AG08395 (cell line): ENCODE data around the gene TREX2.

ENCODE experiments used
- DNase-seq: peaks from one replicate; pipeline ENCODE4 v3.0.0; 2012; ENCODE audit warnings: mixed read lengths, low spot score

TREX2 gene

GRCh38 chrX:153475751-153476281 lies 30.0 kb upstream of the TREX2 start:
- no peak for DNase-seq

DNA sequence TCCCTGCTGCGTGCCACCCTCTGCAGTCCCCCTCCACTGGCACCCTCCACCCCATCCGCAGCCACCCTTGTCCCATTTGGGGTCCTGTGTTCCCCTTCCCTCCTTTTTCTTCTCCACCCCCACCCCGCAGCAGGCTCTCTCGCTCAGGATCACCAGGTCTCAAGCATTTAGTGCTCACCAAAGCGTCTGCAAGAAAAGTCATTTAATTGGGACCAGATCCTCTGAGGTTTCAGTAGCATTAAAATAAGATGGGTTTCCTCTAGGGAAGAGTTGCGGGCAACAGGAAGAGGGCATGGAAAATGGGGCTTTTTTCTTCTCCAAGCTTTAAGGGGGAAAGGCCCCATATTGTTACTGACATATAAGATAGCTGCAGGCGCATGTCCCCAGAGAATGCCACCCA lies 29.4 kb upstream of the TREX2 start:
- DNase-seq = no peak

DNA sequence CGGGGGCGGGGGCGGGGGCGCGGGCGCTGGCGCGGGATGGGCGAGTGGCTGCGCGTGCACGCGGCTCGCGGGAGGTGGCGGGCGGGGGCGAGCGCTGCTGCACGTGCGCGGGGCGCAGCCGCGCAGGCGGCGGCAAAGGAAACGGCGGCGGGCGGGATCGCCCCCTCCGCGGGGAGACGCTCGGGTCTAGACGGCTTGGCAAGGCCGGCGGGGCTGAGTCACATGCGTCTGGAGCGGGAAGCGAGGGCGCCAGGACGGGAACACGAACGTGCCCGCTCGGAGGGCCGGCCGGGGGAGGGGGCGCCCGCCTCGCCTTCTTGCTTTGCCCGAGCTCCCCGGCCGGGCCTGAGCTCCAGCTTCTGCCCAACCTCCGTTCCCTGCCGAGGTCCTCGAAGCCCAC lies 28.9 kb upstream of the TREX2 start:
- DNase-seq = peak; percentile 46

DNA sequence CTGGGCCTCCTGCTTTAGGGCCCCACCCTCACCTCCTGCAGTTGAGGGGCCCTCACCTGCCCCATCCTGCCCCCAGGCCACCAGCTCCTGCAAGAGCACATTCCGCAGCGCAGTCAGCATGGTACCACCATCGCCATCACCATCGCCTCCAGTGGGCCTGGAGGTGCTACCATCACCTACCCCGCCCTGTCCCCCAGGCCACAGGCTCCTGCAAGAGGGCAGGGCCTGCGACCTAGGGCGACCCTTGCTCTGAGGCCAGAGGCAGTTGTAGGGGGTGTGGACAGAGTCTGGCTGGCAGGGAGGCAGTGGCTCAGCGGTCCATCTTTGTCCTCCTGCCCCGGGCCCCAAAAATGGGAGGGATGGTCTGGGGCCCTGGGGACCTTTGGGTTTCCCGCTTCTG lies 28.4 kb upstream of the TREX2 start:
- no peak for DNase-seq

- DNase-seq = no peak
Observed at GRCh38 chrX:153473126-153473525, 27.3 kb upstream of the TREX2 start.

GRCh38 chrX:153471663-153472280 lies 25.9 kb upstream of the TREX2 start:
- no peak for DNase-seq

DNA sequence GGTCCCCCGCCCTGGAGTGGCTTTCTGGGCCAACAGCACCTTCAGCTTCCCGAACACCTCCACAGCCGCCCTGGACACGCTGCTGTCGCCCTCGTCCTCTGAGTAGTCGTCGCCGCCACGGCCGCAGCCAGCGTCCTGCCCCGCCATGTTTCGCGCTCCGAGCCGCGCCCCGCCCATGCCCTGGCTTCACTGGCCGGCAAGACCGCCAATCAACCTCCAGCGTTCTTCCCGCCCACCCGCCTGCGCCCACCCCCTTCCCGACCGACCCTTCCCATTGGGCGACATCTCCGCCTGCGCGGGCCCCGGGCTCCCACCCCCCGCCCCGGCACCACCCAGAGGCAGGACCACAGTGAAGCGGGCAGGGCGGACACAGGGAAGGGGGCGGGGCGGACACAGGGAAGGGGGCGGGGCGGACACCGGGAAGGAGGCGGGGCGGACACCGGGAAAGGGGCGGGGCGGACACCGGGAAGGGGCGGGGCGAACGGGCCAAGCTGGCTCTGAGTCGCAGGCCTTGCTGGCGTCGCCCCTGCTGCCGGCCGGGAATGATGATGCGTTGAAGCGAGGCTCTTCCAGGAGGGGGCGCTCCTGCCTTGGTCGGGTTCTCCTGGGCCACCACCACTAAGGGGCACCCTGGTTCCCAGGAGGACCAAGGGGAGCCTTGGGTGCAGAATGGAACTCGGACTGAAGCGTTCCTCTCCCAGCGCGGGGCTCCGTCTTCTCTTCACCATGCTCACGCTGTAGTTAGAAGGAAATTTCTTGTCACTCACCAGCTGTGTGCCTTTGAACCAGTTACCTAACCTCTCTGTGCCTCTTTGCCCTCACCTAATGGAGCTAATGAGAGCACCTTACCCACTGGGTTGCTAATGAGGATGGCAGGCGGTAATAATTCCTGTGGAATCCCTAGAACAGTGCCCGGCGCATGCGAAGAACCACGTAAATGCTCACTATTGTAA lies 24.8 kb upstream of the TREX2 start, which contains the start of gene HAUS7:
TSS of gene HAUS7 (minus strand) at position 166 of the 953 bp plus-strand sequence. CDS start at position 147, 19 bp downstream.
- peak; percentile 93 for DNase-seq

DNA sequence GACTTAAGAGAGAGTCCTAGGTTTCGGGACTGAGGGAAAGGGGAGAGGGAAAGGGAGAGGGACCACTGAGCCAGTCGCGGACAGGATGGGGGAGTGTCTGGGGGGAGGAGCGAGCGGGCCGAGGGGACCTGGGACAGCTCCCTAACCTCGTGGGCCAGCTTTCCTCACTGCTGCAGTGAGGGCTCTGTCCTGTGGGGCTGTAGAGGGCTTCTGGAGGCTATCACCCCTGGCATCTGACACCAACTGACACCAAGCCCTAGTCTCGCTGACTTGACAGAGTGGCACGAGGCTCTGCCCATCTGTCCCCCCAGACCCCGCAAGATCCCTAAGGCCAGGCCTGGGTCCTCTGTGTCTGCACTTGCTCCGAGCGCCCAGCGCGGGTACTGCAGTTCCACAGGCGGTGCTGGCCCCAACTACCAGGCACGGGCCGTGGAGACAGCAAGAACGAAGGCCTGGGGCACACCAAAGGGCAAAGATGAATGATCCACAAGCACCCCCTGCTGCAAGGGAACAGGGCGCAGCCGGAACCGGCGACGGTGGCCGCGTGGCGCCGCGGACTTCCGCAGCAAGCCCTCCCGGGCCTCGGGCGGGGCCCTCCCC lies 24.1 kb upstream of the TREX2 start:
- peak; percentile 35 for DNase-seq

GRCh38 chrX:153468008-153468580 lies 22.2 kb upstream of the TREX2 start:
- no peak for DNase-seq

DNA sequence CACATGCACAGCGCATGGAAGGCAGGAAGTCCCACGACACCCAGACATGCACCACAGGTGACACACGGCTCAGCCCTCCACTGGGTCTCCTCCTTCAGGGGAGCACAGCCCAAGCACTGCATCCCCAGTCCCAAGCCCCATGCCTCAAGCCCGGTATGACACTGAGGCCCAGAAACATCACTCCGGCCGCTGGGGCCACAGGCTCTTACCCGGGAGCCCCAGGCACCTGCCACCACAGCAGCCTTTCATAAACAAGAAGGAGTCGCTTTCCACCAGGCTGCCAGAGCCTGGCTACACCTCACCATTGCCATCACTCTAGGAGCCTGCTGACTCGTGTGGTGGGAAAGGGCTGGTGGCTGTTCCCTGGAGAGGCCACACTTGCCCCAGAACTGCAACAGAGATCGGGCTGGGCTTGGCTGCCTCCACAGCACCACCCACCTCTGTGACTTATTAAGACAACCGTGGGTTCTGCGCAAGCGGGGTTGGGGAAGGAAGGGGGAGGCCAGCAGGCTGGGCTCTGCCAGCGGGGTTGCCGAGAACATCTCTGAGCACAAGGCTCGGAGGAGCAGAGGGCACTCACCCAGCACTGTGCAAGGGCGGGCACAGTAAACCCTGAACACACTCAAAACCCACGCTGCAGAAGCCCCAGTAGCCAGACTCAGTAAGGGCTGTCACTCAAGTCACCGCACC lies 20.0 kb upstream of the TREX2 start:
- DNase-seq = no peak

DNA sequence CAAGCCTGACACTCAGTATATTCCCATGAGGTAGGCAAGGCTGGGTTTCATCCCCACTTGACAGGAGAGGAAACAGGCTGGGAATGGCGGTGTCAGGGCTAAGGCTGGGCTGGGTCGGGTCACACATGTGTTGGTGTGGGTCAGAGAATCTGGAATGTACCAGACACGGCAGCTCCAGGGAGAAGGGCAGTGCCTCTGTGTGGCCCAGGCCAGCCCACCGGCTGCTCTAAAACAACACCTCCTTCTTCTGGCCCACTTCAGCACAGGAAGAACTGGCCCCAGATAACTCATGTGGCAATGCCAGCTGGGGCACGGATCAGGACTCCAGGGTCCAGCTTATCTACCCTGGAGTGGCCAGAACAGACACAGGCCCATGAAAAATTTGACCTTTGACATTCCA lies 18.3 kb upstream of the TREX2 start:
- DNase-seq = no peak

DNA sequence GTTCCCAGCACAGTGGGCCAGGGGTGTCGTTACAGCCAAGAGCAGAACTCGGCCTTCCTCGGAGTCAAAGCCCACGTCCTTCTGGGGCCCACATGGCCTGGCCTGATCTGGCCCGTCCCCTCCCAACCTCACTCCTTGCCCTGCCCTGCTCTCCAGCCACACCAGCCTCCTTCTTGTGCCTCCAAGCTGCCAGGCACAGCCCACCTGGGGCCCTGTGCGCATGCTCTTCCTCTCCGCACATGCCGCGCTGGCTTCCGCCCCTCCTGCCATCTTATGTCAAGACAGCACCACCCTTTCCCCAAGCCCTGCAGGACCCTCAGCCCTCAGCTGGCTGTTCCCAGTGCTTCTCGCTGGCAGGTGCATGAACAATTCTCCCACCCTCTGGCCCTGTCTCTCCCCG lies 17.7 kb upstream of the TREX2 start:
- DNase-seq = no peak

DNA sequence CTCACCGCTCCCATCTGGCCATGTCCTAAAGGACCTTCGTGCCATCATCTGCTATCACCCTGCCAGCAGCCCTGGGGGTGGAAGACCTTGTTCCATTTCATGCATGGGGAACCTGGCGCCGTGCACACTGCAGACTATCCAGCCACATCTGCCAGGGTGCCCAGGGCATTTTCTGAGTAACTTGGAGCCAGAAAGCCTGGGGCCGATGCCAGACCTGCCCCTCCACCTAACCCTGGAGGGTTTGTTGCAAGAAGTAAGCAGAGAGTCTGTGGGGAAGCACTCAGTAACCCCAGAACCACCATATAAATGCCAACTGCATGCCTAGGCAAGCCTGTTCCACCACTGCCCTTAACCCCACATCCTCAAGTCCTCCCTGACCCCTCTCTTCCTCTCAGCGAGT lies 17.2 kb upstream of the TREX2 start:
- DNase-seq = no peak

DNA sequence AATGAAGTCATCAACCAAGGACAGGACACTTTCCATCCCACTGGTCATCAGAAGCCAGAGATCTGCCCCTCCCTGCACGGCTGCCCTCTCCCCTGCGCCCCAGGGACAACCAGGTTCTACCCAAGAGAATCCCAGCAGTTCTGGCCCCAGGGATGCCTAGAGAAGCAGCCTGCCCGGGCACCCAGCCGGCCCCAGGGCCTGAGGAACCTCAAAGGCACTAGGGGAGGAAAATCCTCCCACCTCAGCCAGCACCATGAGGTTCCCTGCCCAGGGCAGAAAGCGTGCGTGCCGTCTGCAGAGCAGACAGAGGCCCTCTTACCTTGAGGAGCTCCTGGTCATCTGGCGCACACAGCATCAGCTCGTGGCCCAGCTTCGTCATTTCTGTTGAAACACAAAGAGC lies 16.4 kb upstream of the TREX2 start:
- DNase-seq = no peak

DNA sequence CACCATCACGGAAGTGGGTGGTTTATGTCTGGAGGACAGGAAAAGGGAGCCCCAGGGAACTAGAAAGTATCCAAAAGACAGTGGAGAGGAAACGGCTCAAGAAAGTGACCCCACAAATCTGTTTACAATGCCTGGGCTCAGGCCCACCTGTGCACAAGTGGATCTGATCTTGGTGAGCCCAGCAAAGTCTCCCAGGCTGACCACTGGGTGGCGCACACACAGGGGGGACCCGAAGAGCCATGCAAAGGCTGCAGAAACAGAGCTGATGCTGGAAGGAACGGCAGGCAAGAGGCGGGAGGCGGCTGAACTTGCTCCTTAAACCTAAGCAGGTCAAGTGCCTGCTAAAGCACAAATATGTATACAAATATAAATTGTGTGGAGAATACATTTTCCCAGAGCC lies 15.0 kb upstream of the TREX2 start:
- peak; percentile 52 for DNase-seq

DNA sequence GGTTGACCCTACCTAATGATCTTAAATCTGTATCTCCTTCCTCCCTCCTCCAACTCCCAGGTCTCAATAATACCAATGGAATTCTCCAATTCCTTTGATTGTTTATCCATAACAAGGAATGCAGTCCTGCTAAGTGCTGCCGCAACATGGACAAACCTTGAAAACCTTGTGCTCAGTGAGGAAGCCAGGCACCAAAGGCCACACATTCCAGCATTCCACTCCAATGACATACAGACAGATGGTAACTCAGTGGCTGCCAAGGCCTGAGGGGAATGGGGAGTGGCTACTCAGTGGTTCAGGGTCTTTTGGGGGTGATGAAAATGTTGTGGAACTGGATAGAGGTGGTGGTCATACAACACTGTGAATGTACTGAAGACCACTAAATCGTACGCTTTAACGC lies 14.1 kb upstream of the TREX2 start:
- peak; percentile 46 for DNase-seq

DNA sequence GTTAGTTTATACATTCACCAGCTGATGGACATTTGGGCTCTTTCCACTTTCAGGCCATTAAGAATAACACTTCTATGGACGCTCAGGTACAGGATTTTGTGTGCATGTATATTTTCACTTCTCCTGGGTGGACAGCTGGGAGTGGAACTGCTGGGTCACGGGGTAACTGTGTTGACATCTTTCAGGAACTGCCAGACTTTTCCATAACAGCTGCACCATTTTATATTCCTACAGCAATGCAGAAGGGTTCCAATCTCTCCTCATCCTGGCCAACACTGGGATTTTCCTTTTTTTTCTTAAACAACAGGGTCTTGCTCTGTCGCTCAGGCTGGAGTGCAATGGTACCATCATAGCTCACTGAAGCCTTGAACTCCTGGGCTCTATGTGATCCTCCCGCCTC lies 12.6 kb upstream of the TREX2 start:
- DNase-seq = no peak

DNA sequence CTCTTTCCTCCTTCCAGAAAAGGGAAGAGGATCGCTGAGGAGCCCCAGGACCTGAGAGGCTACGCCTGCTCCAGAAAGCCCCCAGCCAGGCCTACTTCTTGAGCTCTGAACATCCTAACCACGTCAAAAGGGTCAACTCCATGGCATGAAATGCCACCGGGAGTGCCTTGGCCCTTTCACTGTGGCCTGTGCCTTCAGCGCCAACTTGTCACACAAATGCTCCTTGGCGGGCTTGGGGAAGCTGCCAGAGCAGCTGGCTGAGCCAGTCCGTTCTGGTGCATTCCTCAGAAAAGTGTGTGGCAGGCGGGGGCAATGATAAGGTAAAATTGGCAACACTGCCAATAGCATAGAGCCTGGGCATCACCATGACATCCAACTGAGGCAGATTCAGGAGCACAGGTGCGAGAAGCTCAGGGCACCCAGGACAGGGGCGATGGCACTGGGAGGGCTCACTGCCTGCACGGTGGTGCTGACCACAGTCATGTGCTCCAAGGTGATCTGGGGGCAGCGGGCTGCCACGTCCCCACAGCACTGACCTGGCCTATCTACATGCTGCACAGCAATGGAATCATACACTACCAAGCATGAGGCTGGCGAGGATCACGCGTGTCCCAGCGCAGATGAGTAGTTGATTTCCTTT lies 12.1 kb upstream of the TREX2 start:
- DNase-seq = no peak

- no peak for DNase-seq
Observed at GRCh38 chrX:153457136-153457825, 11.4 kb upstream of the TREX2 start.

- DNase-seq = no peak
Observed at GRCh38 chrX:153456704-153457103, 10.8 kb upstream of the TREX2 start.

- DNase-seq = no peak
Observed at GRCh38 chrX:153456161-153456560, 10.3 kb upstream of the TREX2 start.
